NCI-H2227 treated with DMSO at 0.1 percent for 48 hours (cell line): Measurements from ENCODE around the gene GAS7.

ENCODE experiments used
- DNase-seq: peaks from one replicate; lab custom pipeline; 2025; lab: John Stamatoyannopoulos, UW

Gene GAS7

GRCh38 chr17:9981344-9981915 lies 217.0 kb downstream of the GAS7 start:
- DNase-seq, result no peak

DNA sequence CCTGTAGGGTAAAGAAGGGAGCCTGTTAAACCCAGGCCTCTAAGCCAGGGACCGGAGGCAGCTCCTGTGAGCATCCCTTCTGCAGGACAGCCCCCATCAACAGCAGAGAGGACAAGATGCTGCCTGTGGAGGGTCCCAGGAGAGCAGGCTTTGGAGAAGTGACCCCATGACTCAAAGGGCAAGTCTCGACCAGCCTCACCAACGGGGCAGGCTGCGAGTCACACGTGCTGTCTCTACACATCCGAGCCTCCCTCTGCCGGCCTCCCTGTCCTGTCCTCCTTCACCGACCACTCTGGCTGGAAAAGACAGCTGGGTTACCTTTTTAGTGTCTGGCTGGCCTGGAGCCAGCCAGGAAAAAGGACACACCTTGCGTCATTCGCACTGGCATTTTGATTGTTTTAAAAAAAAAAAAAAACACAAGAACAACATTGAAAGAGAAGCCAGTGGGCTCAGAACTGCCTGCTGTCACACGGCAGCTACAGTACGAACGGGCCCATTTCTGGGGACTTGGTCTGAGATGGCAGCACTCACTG lies 218.9 kb downstream of the GAS7 start:
- DNase-seq, result no peak

GRCh38 chr17:9977180-9977575 lies 221.2 kb downstream of the GAS7 start:
- no peak for DNase-seq

DNA sequence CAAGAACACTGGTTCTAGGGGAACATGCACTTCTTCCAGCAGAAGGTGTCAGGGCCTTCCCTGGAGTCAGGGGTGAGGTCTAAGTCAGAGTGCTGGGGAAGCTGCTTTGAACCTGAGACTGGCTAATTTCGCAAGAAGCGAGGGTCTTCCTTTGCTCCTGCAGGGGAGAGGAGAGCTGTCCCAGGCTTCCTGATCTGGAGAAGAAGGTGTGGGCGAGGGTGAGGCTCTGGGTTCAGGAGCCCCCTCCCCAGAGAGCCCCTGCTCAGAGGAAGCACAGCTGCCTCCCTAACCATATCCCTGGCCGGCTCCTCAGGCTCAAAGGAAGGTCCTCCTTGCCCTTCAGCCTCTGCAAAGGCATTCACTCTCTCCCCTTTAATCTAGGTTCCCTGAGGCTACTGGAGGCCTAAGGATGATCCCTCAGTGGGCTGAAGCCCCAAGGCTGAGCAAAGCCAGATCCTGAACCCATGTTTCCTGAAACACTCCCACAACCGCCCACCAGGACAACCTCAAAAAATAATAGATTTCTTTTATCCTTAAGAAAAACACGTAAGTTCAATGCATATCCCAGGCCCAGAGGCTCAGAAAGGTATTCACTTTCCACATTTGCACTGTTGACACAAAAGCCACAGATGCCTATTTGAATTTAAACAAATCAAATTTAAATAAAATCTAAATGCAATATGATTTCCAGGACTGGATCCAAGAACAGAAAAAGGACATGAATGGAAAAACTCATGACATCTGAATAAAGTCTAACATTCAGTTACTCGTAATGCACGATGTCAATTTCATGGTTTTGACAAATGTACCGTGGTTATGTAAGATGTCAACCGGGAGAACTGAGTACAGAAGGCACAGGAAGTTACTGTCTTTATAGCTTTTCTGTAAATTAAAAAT lies 221.9 kb downstream of the GAS7 start:
- DNase-seq, result no peak

DNA sequence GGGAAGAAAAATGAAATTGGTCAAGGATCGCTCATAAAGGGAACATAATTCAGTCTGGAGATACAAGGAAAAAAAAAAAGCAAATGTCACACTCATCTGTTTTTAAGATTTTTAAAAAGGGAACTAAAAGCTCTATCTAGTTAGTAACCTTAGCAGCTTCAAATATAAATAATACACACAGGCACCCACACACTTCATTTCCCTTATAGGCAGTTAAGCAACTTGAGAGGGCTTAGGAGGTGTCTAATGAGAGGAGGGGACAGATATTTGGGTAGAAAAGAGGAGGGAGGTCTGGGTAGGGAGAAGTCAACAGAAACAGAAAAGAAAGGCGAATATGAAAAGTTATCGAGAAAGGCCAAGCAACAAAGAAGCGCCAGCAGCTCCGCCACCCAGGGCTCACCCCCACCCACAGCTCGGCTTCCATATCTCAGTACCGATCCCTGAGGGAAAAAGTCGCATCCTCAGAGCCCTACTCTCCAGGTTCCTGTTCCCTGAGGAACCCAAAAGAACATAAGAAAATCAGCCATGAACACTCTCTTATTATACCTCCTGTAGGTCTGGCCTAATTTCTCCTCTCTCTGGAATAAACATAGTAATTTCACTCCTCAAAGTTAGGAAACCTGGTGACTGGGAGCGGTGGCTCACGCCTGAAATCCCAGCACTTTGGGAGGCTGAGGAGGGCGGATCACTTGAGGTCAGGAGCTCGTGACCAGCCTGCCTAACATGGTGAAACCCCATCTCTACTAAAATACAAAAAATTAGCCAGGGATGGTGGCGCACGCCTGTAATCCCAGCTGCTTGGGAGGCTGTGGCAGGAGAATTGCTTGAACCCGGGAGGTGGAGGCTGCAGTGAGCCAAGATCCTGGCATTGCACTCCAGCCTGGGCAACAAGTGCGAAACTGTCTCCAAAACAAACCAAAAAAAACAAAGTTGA lies 223.7 kb downstream of the GAS7 start:
- no peak for DNase-seq

DNA sequence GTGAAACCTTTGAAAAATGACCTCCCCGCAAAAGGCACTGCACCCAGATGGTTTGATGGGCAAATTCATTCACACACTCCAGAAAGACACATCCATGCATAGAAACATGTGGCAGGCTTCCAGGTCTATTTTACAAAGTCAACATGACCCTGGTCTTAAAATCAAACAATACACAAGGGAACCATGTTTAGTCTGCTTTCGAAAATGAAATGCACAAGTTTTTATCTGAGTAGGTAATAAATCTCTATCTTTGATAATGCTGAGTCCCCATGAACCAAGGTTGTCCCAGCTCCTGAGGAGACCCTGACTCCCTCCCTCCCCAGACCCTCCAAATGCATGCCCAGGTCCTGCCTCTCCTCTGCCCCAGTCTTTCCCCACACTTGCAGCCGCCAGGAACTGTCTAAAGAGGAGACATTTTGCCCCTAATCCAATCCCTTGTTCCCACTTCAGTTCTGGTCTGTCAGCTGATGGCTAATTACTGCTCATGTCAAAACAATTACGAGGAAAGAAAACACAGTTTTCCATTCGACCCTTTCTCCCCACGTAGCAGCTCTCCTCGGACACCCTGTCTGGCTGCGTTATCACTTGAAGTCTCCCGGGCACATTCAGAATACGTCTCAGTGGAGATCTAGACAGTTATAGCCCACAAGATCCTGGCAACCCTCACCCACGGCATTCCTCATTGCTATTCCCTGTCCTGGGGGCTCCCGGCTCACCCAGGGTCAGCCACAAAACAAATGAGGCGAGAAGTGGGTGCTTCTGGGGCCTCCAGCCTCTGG lies 224.5 kb downstream of the GAS7 start:
- no peak for DNase-seq

GRCh38 chr17:9971991-9972390 lies 226.4 kb downstream of the GAS7 start:
- no peak for DNase-seq

DNA sequence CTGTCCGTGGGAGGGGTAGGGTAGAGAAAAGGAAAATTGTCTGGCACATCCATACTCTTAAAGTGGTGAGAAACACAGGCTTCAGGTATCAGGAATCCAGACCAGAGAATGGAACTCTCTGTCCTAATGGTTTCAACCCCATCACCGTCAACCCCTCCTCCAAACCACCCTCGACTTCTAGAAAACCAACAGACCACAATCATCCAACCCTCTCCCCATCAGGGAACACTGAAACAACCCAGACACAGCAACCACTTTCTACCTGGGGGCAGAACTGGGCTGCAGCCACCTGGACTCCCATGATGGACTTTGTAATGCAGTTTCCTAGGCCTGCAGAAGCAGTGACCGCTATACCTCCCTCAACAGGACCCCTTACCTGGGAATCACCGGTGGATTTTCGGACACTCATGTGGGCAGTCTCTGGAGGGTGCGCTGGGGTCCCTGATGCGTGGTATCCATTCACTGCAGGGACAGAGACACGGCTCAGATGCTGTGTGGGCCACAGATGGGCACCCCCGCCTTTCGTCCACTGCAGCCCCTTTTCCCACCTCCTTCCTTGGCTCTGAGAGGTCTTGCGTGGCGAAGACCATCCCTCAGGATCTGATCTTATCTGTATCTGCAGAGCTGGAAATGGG lies 229.0 kb downstream of the GAS7 start:
- no peak for DNase-seq

DNA sequence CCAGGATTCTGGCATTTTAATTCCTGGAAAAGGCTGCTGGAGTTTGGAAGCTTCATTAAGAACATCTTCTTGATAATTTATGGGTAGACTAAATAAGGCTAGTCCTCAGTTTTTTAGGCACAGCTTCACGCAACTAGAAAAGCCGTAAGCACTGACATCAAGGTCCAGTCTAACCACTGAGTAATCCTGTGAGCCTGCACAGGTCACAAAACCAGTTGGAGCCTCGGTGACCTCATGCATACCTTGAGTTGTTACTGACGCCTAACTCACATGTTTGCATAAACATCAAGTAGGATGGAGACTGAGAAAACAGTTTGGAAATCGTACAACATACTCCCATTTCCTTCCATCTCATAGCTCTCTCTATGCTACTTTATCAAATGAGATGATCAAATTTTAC lies 229.5 kb downstream of the GAS7 start:
- no peak for DNase-seq

- no peak for DNase-seq
Measured at GRCh38 chr17:9968008-9968407, 230.4 kb downstream of the GAS7 start.

GRCh38 chr17:9959377-9959981 lies 238.9 kb downstream of the GAS7 start:
- DNase-seq, result peak; percentile 2

- no peak for DNase-seq
Measured at GRCh38 chr17:9958586-9959281, 239.7 kb downstream of the GAS7 start.

DNA sequence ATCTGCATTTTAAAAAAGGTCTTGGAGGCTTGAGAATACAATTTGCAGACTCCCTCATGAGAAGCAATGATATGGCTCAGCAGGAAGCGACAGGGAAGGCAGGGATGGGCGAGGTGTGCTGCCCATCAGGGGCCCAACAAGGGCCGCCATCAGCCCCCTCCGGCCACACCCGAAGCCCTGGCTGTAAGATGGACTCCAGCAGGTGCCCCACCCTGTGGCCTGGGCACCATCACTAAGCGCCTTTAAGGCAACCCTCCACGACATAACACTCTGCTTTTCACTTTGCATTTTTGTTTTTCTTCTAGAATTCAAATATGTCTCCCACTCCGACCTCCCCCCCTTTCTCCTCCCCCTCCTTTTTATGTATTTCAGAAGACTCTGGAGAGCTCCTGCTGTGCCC lies 241.2 kb downstream of the GAS7 start:
- DNase-seq, result no peak

DNA sequence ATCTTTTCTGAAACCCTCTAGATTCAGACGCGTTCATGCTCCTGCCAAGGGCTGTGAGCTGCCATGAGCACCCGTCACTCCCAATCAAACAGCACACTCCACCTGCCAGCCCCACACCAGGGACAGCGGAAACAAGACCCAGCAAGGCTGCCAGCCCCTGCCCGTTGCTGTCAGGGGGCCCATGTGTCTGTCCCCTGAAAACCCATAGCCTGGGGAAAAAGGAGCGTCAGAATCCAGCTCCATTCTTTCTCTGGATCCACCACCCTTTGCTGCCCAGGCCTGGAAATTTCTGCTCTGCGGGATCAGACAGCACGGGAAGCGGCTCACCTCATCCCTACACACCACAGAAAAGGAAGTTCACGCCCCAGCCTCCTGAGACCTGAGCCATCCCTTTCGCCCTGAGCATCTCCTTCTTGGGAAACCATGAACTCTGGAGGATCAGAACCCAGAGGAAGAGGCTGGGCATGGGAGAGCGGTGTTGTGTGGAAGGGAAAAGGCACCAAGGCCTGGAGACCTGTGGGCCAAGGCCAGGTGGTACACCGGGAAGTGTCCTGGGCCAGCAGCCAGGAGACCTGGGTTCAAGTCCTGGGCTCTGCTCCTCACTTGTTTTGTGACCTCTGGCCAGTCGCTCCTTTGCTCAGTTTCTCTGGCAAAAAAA lies 241.8 kb downstream of the GAS7 start:
- no peak for DNase-seq

- DNase-seq, result no peak
Measured at GRCh38 chr17:9953492-9953891, 244.9 kb downstream of the GAS7 start.

- DNase-seq, result no peak
Measured at GRCh38 chr17:9951803-9952202, 246.6 kb downstream of the GAS7 start.

- no peak for DNase-seq
Measured at GRCh38 chr17:9948928-9949327, 249.5 kb downstream of the GAS7 start.

DNA sequence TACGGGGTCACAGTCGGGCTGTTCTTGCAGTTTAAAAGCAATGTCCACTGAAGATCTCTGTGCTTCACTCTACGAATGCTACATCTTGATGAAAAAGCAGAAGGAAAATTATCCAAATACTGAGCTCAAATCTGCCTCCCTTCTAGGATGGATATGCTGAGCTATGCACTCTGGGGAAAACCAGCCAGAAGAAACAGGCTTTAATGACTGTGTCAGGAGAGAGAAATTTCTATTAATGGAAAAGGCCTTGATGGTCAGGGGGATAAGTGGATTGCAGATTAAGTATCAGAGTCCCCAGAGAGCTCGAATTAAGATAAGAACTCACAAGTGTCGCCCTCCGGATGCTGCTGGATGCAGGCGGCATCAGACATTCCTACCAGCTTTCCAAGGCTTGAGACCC lies 253.7 kb downstream of the GAS7 start:
- no peak for DNase-seq

GRCh38 chr17:9943343-9943742 lies 255.1 kb downstream of the GAS7 start:
- no peak for DNase-seq
